Midbrain (tissue), 1 donor: ENCODE results near the gene CD40.

Source experiments
- DNase-seq: peaks from one replicate; lab custom pipeline; 2025; lab: John Stamatoyannopoulos, UW

The CD40 gene

DNA sequence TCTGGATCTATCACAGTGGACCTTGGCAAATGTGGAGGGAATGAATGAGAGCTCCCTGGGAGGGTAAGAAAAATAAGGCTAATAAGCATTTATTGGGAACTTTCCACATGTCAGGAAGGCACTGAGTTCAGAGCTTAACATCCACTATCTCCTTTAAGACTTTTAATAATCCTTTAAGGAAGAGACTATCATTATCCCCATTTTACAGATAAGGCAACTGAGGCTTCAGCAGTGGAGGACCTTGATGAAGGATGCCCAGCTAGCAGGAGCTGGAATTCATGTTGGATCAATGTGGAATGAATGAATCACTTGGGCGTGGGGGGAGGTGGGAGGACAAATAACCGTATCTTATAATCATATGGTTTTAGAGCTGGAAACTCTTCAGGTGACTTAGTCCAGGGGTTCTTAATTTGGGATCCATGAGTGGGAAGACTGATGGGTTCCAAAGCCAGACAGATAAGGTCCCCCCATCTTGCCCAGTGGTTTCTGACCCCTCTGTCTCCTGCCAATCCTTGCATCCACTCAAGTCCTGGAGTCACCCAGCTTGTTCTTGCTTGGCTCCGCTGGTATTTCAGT, 54.9 kb downstream of the CD40 start:
- no peak for DNase-seq

DNA sequence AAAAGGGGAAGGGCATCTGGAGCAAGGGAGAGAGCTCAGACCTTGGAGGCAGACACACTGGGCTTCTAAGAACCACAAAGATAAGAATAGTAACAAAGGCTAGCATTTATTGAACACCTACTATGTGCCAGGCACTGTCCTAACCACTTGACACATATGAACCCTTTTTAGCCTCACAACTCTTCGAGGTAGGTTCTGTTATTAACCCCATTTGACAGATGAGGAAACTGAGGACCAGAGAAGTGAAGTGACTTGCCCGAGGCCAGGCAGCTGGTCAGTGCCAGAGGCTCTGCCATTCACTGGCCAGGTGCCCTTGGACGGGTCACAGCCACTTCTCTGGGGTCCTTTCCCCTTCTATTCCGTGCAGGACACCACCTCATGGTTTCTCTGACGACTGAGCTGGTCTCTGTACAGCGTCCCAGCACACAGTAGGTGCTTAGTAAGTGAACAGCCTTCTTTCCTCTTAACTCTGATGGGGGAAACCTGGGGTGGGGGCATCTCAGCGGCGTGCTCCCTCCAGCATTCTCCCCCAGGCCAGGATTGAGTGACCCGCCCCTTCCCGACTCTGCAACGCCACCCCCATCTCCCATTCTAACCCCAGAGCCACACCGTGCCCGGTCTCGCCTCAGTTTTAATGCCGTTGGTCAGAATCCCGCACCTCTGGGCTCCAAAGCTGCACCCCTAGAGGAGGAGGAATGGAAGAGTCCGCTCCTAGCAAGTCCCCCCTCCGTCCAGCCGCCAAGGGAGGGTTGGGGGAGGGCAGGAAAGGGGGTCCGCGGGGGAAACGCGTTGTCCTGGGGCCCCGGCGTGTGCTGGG, 55.7 kb downstream of the CD40 start:
- DNase-seq, result no peak

DNA sequence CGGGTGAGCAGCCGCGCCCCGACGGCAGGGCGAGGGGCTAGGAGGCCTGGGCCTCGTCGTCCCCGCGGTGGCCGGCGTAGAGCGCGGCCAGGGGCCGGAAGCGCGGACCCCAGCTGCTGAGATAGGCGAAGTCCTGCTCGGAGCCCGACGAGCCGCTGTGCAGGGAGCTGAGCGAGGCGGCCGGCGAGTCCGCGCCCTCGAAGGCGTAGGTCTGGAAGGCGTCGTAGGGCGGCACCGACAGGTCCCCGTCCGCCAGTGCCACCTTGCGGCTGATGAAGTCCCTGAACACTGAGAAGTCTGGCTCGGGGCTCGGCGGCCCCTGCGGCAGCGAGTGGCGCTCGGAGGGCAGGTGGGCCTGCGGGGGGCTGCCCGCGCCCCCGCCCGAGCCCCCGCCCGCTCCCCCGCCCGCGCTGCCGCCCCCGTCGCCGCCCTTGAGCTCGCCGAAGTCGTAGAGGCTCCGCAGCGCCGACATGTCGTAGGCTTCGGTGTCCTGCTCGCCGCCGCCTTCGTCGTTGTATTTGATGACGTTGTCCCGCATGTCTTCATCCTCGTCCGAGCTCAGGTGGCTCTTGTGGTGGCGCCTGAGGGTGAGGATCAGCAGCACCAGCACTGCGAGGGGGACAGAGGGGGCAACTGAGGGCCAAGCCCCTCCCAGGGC, 56.5 kb downstream of the CD40 start:
- peak; percentile 15 for DNase-seq

DNA sequence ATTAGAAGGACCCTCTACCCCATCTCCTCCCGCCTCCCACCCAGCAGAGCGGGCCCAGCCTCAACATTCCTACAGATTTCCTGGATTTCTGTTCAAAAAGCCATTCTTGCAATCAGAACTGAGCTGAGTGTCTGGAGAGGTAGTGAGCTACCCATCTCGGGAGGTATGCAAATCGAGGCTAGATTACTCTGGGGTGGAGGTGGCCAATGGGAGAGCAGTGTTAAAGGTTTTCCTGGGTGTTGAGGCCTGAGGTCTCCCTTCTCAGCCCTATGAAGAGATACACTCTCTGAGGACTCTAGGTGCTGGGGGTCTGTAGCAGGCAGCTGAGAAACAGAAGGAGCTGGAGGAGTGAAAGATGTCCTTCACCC, 57.0 kb downstream of the CD40 start:
- no peak for DNase-seq

DNA sequence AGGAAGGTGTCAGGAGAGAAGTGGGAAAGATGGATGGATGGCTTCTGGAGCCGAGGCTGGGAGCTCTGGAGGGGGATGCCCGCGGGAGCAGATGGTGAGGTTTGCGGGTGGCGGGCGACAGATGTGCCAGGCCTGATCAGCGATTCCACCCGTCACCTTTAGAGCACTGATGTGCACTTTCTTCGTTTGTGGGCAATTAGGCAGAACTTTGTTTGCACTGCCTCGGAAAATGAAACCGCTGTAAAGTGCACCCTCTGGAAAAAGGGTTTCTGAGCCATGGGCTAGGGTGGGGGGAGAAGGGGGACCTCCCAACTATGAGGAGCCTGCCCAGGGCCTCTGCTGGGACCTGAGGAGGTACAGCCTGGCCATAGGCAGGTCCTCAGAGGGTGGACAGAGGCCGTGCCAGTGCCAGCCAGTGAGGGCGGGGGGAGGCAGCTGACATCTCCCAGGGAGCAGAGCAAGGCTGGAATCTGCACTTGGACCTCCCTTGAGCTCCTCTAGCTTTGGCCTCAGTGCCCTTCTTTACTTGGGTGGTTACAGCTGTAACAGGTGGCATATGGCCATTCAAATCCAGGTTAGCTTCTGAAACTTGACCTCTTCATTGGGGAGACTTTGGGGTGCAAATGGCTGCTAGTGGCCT, 58.7 kb downstream of the CD40 start:
- DNase-seq, result no peak

DNA sequence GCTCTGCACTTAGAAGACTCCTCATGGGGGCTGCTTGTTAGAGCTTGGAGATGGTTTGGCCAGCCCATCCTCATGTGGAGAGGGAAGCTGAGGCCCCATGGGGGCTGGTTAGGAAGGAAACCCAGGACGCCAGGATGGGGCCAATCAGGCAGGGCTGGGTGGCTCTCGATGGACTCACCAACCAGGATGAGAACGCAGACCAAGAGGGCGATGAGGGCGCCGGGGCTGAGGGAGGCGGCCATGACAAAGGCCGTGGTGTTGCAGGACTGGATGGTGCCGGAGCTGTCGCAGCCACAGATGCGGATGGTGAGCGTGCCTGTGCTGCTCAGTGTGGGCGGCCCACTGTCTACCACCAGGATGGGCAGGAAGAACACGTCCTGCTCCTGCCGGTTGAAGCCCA, 59.7 kb downstream of the CD40 start:
- no peak for DNase-seq

DNA sequence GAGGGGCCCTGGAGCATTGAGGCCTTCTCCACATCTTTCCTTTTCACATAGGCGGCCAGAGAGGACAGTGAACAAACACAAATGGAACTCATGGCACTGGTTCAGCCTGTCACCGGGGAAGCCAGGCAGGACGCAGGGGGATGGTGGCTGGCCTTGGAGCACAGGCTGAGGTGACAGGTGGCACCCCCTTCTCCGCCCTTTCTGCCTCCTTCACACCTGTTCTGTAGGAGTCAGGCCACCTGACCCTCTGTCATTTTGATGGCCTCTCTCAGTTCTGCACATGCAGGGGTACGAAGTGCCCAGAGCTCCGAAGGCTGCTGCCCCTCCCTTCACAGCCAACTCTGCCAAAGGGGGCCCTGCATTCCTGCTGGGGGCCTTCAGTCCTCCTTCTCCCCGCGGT, 60.8 kb downstream of the CD40 start:
- DNase-seq, result no peak
